NCI-H510A treated with DMSO at 0.1 percent for 48 hours (cell line): ENCODE data around the gene WDPCP.
"Not testable (repeated sequence)": the region's sequence is repeated elsewhere in the genome, so short reads cannot be mapped to it uniquely, and the experiment has no call there.

Experiments
- DNase-seq: peaks from one replicate; lab custom pipeline; 2025; lab: John Stamatoyannopoulos, UW

Gene WDPCP

DNA sequence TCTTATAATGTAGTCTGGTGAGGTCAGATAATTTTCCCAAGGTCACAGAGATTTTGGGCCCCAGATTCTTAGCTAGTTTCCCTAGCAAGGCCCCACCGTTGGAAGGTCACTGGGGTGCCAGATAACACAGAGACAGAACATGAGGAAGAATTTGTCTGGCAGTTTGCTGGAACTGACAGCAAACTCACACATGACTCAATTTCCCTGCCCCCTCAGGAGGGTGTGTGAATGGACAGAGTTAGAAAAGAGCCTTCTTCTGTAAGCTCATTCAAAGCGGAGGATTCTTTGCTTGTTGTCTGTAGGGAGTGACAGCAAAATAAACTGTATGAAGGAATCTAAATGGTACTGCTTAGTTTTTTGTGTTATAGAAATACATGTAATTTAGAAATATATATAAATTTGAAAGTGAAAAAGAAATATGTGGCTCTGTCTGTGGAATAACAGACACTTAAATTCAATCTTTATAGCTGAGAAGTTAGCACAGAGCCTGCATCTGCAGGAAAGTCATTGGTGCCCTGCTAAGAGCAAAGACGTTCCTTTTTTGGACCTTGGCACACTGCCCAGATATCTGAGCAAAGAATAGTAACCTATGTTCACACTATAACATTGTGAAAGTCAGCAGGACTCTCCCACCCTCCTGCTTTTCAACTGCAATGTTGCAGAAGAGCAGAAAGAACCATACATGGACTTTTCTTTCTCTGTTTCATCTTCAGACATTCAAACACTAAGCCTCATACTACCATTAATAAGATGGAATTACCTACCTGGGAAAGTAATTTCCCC lies 2.5 kb upstream of the WDPCP start:
- no peak for DNase-seq

DNA sequence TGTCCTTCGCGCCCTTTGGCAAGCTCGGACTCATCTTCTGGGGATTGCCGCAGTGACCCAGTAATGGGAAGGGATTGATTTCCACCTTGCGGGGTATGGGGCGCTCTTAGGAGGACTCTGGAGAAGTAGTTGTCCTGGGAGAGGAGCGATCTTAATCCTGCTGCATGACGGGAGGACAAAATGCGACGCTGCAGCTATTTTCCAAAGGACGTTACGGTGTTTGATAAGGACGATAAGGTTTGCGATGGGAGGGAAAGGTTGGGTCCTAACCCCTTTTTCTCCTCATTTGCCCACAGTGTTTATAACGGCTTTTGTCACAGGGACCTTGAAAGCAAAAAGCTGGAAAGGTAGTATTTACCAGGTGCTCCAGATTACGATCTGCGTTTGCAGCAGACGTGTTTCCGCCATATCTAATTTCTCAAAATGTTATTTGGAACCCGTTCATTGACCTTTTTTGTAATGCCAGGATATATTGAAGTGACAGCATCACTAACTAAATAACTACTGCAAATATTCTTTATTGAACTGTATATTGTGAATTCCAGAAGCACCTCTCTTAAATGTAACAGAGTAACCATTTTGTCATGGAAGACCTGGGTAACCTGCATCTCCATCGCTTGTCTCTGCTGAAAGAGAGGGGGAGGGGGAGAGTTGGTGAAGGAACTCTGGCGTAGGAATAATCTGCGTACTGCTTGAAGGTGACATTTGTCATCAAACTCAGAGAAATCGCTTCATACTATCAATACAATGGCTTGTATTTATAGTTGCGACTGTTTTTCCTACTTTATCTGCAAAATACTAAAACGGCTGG lies 1.1 kb upstream of the WDPCP start:
- peak; percentile 53 for DNase-seq

DNA sequence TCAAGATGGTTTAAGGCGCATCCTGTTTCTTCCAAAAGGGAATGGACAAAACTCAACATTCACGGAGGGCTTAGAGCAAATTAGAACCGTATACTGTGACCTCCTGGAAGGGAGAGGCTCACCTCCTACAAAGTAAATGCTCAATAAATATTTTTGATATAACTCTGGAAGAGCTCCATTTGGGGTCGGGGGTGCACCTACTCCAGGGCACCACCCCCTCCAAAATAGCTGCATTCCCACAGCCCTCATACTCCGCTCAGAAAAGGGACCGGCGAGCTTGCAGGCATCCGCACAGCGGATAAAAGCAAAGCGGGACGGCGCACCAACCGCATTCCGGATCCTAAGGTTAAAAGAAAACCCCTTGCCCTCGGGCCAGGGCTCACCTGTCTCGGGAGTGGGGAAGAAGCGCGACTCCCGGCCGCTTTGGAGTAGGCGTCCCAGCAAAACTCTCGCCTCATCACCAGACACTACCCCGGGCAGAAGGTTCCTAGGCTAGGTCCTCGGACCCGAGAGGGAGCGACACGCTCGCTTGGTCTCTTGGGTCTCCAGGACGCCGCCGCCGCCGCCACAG lies 378 bp downstream of the WDPCP start:
- DNase-seq: no peak

DNA sequence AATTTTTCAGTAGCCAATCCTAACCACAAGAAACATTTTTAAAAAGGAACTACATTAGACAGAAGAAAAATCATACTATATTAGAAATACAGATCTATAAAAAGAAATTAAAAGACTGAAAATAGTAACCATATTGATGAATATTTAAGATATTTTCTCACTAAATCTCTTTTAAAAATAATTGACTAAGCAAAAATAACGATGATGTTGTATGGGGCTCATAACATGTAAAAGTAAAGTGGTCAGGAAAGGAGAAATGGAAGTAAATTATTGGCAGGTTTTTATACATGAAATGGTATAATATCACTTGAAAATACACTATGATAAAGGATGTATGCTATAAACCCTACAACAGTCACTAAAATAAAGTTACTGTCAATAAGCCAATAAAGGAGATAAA lies 5.4 kb downstream of the WDPCP start:
- no peak for DNase-seq

DNA sequence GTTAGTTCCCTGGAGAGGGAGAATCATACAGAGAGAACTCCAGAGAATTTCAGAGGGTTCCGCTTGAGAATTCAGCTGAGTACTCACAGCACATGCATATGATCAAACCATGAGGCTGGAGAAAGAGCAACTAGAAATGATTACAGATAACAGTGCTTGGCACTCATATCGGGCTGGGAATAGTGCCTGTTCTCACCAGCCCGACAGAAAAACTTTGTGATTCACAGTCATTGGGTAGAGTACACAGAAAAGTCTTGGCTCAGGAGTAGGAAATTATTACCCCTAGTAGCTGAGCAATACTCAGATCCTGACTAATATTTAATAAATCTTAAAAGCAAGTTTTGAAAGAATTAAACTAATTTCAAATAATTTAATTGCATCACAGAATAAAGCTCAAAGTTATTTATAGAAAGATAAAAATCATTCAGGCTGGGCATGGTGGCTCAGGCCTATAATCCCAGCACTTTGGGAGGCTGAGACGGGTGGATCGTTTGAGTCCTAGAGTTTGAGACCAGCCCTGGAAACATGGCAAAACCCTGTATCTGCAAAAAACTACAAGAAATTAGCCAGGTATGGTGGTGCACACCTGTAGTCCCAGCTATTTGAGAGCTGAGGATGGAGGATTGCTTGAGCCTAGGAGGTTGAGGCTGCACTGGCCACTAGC lies 6.8 kb downstream of the WDPCP start:
- no peak for DNase-seq

DNA sequence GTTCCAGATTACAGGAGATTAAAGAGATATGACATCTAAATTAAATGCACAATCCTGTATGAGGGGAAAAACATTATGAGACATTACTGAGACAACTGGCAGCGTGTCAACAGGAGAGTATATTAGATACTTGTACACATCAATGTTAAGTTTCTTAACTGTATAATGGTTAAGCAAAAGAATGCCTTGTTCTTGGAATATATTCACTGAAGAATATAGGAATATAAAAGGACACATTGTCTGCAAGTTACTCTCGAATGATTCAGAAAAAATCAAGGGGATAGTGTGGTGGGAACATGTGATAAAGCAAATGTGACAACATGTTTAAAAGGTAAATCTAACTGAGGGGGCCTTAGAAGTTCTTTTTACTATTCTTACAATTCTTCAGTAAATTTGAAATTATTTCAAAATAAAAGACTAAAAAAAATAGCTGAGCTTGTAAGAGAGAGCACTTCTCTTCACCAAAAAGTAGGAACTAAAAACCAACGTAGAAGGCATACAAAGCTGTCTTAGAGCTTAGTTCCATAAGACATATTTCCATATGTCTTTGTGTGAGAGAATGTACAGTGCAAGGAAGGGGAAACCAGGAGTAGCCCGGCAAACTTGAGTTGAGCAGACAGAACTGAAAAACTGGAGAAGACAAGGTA lies 7.5 kb downstream of the WDPCP start:
- no peak for DNase-seq

DNA sequence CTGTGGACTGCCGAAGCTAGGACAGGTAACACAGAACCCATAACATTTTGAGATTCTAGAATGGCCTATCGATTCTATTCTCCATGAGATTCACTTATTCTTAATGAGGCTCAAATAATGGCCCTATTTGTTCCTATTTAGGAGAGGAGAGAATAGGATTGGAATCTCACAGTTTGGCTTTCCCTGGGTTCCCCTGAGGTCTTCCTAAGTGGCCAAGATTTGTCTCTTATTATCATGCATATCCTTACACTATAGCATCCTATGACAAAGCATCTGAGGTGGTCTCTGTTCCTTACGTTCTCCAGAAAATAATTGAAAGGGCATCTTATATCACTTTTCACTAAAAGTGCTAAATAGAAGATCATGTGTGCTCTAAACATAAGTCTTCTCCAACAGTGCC lies 9.5 kb downstream of the WDPCP start:
- DNase-seq: no peak

DNA sequence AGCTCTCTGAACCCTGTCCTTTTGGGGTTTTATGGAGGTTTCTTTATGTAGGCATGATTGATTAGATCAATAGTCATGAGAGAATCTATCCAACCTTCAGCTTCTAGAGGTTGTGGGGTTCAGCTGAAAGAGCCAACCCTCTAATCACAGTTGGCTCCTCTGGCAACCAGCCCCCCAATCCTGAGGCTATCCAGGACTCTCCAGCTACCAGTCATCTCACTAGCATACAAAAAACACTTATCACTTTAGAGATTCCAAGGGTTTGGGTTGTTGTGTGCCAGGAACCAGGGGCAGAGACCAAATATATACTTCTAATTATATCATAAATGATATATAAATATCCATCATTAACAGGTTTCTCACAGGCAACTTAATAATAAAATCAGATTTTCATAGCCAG lies 11.7 kb downstream of the WDPCP start:
- DNase-seq: no peak

DNA sequence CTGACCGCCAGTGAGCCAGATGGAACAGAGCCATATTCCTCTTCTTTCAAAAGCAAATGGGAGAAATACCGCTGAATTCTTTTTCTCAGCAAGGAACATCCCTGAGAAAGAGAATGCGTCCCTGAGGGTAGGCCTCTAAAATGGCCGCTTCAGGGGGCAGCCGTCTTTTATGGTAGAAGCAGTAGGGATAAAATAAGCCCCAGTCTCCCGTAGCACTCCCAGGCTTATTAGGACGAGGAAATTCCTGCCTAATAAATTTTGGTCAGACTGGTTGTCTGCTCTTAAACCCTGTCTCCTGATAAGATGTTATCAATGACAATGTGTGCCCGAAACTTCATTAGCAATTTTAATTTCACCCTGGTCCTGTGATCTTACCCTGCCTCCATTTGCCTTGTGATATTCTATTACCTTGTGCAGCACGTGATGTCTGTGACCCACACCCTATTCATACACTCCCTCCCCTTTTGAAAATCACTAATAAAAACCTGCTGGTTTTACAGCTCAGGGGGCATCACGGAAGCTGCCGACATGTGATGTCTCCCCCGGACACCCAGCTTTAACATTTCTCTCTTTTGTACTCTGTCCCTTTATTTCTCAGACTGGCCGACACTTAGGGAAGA lies 14.4 kb downstream of the WDPCP start:
- not testable (repeated sequence) for DNase-seq

DNA sequence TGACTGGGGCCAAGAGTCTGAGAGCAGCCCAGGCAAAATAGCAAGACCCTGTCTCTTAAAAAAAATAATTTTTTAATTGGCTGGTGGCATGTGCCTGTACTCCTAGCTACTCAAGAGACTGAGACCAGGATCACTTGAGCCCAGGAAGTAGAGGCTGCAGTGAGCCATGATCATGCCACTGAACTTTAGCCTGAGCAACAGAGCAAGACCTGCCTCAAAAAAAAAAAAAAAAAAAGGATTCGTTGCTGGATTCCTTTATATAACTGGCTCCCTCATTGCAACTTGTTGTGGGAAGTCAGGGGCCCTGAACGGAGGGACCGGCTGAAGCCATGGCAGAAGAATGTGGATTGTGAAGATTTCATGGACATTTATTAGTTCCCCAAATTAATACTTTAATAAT lies 15.3 kb downstream of the WDPCP start:
- not testable (repeated sequence) for DNase-seq

DNA sequence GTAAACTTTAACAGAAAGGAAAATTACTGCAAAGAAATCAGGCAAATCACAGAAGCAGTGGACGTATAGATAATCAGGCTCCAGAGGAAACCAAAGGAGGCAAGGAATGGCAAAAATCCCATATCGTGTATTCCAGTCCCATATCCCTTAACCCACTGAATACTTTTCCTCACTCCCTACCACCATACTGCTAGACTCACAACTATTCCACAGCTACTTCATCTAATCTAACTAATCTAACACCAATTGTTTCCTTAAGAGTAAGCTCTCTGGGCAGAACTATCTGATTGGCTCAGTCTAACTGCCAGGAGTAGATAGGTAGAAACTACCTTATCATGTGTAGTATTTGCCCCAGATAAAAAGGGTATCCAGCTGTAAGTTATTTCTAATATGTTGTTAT lies 16.3 kb downstream of the WDPCP start:
- no peak for DNase-seq

DNA sequence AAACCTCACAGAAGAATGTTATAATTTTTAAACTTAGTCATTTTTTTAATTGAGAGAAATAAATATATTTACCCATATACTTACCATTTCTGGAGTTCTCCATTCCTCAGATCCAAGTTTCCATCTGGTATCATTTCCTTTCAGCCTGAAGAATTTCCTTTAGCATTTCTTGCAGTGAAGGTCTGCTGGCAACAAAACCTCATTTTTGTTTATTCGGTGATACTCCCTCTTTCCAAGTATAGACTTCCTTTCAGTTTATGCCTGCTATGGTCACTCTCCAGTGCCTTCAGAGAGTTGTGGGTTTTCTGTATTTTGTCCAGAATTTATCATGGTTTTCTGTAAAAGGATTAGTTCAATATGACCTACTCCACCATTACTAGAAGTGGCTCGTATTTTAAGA lies 17.0 kb downstream of the WDPCP start:
- no peak for DNase-seq

DNA sequence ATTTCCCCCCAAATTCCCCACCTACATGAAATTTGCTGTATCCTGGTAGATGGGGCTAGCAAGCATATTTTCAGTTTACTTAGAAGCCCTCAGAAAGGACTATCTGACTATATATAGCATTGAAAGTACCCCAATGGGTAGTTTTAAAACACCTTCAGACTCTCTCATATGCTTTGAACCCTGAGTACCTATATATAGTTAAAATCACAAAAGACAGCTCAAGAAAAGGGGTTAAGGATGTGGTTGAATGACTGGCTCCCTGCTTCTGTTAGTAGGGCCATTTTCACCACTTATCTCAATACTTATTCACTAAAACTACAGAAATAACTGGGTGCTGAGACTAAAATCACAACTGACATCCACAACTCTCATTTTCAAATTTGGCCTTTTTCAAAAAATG lies 18.5 kb downstream of the WDPCP start:
- DNase-seq: no peak

DNA sequence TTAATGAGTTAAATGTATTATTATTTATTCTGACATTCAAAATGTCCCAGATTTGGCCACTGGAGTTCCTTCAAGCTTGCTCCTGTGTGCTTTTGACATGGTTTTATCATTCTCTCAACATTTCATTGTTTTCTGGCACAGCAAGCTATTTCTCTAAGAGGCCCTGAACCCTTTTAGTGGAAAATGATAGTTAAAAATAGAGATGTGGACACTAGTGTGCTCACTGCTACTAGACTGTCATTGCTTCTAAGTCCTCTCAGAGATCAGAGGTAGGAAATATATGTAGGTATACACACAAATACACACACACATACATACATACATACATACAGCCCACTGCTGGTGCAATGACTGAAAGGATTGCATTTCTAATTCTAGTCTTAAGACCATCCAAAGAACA lies 25.5 kb downstream of the WDPCP start:
- no peak for DNase-seq

DNA sequence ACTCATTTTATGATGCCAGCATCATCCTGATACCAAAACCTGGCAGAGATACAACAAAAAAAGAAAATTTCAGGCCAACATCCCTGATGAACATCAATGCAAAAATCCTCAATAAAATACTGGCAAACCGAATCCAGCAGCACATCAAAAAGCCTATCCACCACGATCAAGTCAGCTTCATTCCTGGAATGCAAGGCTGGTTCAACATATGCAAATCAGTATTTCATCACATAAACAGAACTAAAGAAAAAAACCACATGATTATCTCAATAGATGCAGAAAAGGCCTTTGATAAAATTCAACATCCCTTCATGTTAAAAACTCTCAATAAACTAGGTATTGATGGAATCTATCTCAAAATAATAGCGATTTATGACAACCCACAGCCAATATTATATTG lies 29.4 kb downstream of the WDPCP start:
- not testable (repeated sequence) for DNase-seq

DNA sequence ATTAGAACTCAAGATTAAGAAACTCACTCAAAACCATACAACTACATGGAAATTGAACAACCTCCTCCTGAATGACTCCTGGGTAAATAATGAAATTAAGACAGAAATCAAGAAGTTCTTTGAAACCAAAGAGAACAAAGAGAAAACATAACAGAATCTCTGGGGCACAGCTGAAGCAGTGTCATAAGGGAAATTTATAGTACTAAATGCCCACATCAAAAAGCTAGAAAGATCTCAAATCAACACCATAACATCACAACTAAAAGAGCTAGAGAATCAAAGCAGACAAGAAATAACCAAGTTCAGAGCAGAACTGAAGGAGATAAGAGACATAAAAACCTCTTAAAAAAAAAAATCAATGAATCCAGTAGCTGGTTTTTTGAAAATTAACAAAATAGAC lies 30.5 kb downstream of the WDPCP start:
- DNase-seq: not testable (repeated sequence)

DNA sequence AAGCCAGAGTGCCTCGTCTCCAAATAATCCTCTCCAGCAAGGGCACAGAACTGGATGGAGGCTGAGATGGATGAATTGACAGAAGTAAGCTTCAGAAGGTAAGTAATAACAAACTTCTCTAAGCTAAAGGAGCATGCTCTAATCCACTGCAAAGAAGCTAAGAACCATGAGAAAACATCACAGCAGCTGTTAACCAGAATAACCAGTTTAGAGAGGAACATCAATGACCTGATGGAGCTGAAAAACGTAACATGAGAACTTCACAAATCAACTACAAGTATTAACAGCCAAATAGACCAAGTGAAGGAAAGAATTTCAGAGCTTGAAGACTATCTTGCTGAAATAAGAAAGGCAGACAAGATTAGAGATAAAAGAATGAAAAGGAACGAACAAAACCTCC lies 32.3 kb downstream of the WDPCP start:
- DNase-seq: peak; percentile 84

DNA sequence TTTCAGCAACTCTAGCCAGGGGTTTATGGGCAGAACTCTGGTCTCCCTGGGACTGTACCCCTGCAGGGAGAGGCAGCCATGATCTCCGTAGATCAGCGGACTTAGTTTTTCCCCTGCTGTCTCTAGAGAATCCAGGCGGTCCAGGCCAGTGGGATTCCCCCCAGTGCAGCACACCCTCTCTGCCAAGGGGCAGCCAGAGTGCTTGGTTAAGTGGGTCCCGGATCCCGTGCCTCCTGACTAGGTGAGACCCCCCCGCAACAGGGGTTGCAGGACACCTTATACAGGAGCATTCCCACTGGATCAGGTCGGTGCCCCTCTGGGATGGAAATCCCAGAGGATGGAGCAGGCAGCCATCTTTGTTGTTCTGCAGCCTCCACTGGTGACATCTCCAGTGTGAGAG lies 33.0 kb downstream of the WDPCP start:
- DNase-seq: no peak

DNA sequence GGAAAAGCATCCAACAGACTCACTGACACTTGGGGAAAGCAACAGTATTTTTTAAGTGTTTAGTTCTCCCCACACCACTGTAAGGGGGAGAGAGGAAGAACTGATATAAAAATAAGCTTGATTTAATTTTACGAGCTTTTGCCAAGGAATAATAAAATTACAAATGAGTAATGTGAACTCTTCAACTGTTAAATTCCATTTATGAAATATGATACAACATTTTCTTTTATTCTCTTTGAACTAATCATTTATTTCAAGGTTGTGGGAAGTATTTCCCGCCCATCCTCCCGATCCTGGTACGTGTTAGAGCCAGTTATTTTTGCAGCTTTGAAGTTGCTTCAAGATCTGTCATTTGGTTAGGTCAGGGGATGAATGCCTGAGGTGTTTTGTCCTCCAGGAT lies 35.2 kb downstream of the WDPCP start:
- DNase-seq: no peak

DNA sequence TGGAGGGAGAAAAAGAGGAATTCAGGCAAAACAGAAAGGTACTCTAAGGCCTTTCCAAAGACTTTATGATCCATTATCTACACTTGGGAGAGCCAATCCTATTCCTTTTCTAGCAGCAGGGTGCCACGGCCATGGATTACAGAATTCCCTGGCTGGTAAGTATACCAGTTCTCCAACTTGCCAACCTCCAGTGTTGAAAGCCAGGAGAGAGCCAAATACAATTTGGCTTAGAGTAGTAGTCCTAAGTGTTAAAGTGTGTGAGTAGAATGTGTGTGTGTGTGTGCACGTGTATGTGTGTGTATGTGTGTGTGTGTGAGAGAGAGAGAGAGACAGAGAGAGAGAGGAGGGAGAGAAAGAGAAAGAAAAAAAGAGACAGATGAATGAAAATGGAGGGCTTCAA lies 43.3 kb downstream of the WDPCP start:
- DNase-seq: no peak

DNA sequence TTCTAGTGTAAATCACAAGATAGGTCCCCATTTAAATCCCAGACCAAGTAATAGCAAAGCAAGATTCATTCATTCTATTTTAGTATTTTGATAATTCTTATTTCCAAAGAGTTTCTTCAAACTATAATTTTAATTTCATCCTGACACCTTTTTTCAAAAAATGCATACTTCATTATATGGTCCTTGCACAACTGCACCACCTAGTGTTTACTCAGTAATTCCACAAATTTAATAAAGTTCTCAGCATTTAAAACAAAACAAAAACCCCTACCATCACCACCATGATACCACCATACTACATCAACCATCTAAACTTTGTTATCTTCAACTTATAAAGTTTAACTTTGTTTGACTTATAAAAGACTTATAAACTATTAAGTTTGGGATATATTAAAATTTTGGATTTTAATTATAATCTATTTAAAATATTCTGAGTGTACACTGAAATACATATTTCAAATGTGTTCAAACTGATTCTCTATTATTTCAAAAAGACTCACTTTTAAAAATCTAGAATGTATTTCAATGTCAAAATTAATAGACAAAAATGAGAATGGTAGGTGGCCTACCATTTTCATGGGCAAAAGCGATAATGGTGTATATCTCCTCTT lies 44.2 kb downstream of the WDPCP start:
- peak; percentile 34 for DNase-seq
